ENCODE data around the gene EFCC1. TPM values are rescaled to one million over a fixed set of nuclear protein-coding genes. Genes with fewer than 3 reads are reported as not detected.

EFCC1 gene
- total RNA-seq, 1 donor from 2014 or later = not detected

- no peaks in the 10 kb centered on the region for H3K36me3 Mint-ChIP-seq (ENCODE audit: unreplicated experiment)
These were observed 24.8 kb downstream of the EFCC1 start for GRCh38 chr3:129025691-129026435.

GRCh38 chr3:129026728-129027543 lies 25.8 kb downstream of the EFCC1 start:
- peak; percentile 86 for DNase-seq
- peak; percentile 43 for TF ChIP-seq CTCF (IDR thresholded peaks at IDR 0.05; ENCODE audit: partially characterized antibody, unreplicated experiment)
- Mint-ChIP-seq H3K36me3 (ENCODE audit: unreplicated experiment) (no peaks in the 10 kb centered on the region), H3K4me1 (ENCODE audit: low read depth, unreplicated experiment) (no peaks in the 10 kb centered on the region), H3K27me3 (ENCODE audit: unreplicated experiment) (peaks cover 8% of the 10 kb centered on the region), H3K4me3 (ENCODE audit: unreplicated experiment) (peak overlapping the region; percentile 75), H3K9me3 (ENCODE audit: unreplicated experiment) (peaks cover 3% of the 10 kb centered on the region), H3K27ac (ENCODE audit: unreplicated experiment) (no peak overlapping the region)

More at GRCh38 chr3:129025691-129026435, 24.8 kb downstream of the EFCC1 start:
- DNase-seq = no peak
- Mint-ChIP-seq H3K9me3 (ENCODE audit: unreplicated experiment) (peaks cover 3% of the 10 kb centered on the region), H3K27ac (ENCODE audit: unreplicated experiment) (no peak overlapping the region), H3K4me1 (ENCODE audit: low read depth, unreplicated experiment) (no peaks in the 10 kb centered on the region), H3K27me3 (ENCODE audit: unreplicated experiment) (peaks cover 8% of the 10 kb centered on the region), H3K4me3 (ENCODE audit: unreplicated experiment) (no peak overlapping the region)
- no peak for TF ChIP-seq CTCF (IDR thresholded peaks at IDR 0.05; ENCODE audit: partially characterized antibody, unreplicated experiment)

GRCh38 chr3:129027544-129027880 lies 26.4 kb downstream of the EFCC1 start:
- Mint-ChIP-seq H3K9me3 (ENCODE audit: unreplicated experiment) (peaks cover 3% of the 10 kb centered on the region), H3K27ac (ENCODE audit: unreplicated experiment) (no peak overlapping the region), H3K27me3 (ENCODE audit: unreplicated experiment) (peaks cover 5% of the 10 kb centered on the region), H3K36me3 (ENCODE audit: unreplicated experiment) (no peaks in the 10 kb centered on the region), H3K4me3 (ENCODE audit: unreplicated experiment) (no peak overlapping the region), H3K4me1 (ENCODE audit: low read depth, unreplicated experiment) (no peaks in the 10 kb centered on the region)
- no peak for TF ChIP-seq CTCF (IDR thresholded peaks at IDR 0.05; ENCODE audit: partially characterized antibody, unreplicated experiment)
- DNase-seq = no peak

- no peak for DNase-seq
- no peak overlapping the region for H3K4me3 Mint-ChIP-seq (ENCODE audit: unreplicated experiment)
- H3K36me3 Mint-ChIP-seq (ENCODE audit: unreplicated experiment) = no peaks in the 10 kb centered on the region
- no peak for TF ChIP-seq CTCF (IDR thresholded peaks at IDR 0.05; ENCODE audit: partially characterized antibody, unreplicated experiment)
- no peak overlapping the region for H3K27ac Mint-ChIP-seq (ENCODE audit: unreplicated experiment)
- H3K9me3 Mint-ChIP-seq (ENCODE audit: unreplicated experiment) = peaks cover 3% of the 10 kb centered on the region
- H3K27me3 Mint-ChIP-seq (ENCODE audit: unreplicated experiment) = peaks cover 5% of the 10 kb centered on the region
- H3K4me1 Mint-ChIP-seq (ENCODE audit: low read depth, unreplicated experiment) = no peaks in the 10 kb centered on the region
These were observed 27.8 kb downstream of the EFCC1 start for GRCh38 chr3:129028866-129029265.

- Mint-ChIP-seq H3K9me3 (ENCODE audit: unreplicated experiment) (peaks cover 3% of the 10 kb centered on the region), H3K4me3 (ENCODE audit: unreplicated experiment) (no peak overlapping the region), H3K27me3 (ENCODE audit: unreplicated experiment) (peaks cover 5% of the 10 kb centered on the region), H3K36me3 (ENCODE audit: unreplicated experiment) (no peaks in the 10 kb centered on the region), H3K4me1 (ENCODE audit: low read depth, unreplicated experiment) (no peaks in the 10 kb centered on the region), H3K27ac (ENCODE audit: unreplicated experiment) (no peak overlapping the region)
- no peak for TF ChIP-seq CTCF (IDR thresholded peaks at IDR 0.05; ENCODE audit: partially characterized antibody, unreplicated experiment)
- no peak for DNase-seq
These were observed 29.5 kb downstream of the EFCC1 start for GRCh38 chr3:129030611-129031010.

Measured in glutamatergic neuron (in vitro differentiated cells).